Measurements from ENCODE around the gene SPATA3. TPM values are rescaled to one million over a fixed set of nuclear protein-coding genes. Genes with fewer than 3 reads are reported as not detected.
"Not testable (repeated sequence)": the region's sequence is repeated elsewhere in the genome, so short reads cannot be mapped to it uniquely, and the experiment has no call there.

SPATA3 gene
- total RNA-seq, 1 donor, result not detected

- no peak overlapping the region for H3K4me3 ChIP-seq (ENCODE audit: low read depth, low read length)
- no peak for DNase-seq (ENCODE audit: low read depth)
- no peak for TF ChIP-seq CTCF (IDR thresholded peaks at IDR 0.05; ENCODE audit: insufficient read depth, low read depth, low read length)
Measured at GRCh38 chr2:231002641-231003040, 6.7 kb downstream of the SPATA3 start.

- H3K4me3 ChIP-seq (ENCODE audit: low read depth, low read length), result no peak overlapping the region
- TF ChIP-seq CTCF (IDR thresholded peaks at IDR 0.05; ENCODE audit: insufficient read depth, low read depth, low read length), result no peak
- no peak for DNase-seq (ENCODE audit: low read depth)
Measured at GRCh38 chr2:231003186-231003585, 7.3 kb downstream of the SPATA3 start.

- DNase-seq (ENCODE audit: low read depth); H3K4me3 ChIP-seq (ENCODE audit: low read depth, low read length): not testable (repeated sequence)
Measured at GRCh38 chr2:231004930-231005329, 9.0 kb downstream of the SPATA3 start.

GRCh38 chr2:231007286-231008098, 11.6 kb downstream of the SPATA3 start:
- DNase-seq (ENCODE audit: low read depth), result peak; percentile 30

GRCh38 chr2:231008131-231008530, 12.2 kb downstream of the SPATA3 start:
- H3K4me3 ChIP-seq (ENCODE audit: low read depth, low read length), result no peak overlapping the region
- DNase-seq (ENCODE audit: low read depth), result no peak
- TF ChIP-seq CTCF (IDR thresholded peaks at IDR 0.05; ENCODE audit: insufficient read depth, low read depth, low read length), result no peak

More at GRCh38 chr2:231007286-231008098, 11.6 kb downstream of the SPATA3 start:
- TF ChIP-seq CTCF (IDR thresholded peaks at IDR 0.05; ENCODE audit: insufficient read depth, low read depth, low read length), result no peak
- H3K4me3 ChIP-seq (ENCODE audit: low read depth, low read length), result no peak overlapping the region

- no peak for TF ChIP-seq CTCF (IDR thresholded peaks at IDR 0.05; ENCODE audit: insufficient read depth, low read depth, low read length)
- DNase-seq (ENCODE audit: low read depth), result no peak
- H3K4me3 ChIP-seq (ENCODE audit: low read depth, low read length), result no peak overlapping the region
Measured at GRCh38 chr2:231009236-231009919, 13.5 kb downstream of the SPATA3 start.

- H3K4me3 ChIP-seq (ENCODE audit: low read depth, low read length), result no peak overlapping the region
- no peak for DNase-seq (ENCODE audit: low read depth)
- no peak for TF ChIP-seq CTCF (IDR thresholded peaks at IDR 0.05; ENCODE audit: insufficient read depth, low read depth, low read length)
Measured at GRCh38 chr2:231010201-231010730, 14.3 kb downstream of the SPATA3 start.
